ENCODE results near the gene ENPP3. TPM values are rescaled to one million over a fixed set of nuclear protein-coding genes. Genes with fewer than 3 reads are reported as not detected.

ENPP3 gene
- polyA plus RNA-seq, 1 donor from 2014 or later: 0.50 TPM

DNA sequence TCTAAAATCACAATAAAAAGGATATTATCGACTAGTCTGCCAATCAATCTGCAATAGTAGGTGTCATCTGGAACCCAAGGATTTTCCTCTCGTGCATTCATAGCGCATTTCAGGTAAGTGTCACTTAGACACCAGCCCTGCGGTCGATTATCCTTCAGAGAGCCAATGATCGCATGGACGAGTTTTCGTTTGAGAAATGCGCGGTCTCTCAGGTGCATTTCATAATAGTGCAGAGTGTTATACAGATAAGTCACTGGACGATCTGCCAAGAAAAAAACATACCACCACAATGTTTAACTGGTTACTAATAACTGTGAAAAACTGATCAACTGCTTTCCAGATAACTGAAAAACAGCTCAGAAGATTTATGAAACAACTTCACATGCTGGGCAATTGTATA lies 43.0 kb upstream of the ENPP3 start:
- no peaks in the 10 kb centered on the region for H3K79me2 ChIP-seq (replicated peaks; ENCODE audit: insufficient read depth, low read length)
- H3K9me2 ChIP-seq (ENCODE audit: insufficient read depth, low read length): no peaks in the 10 kb centered on the region
- no peak overlapping the region for H3K9ac ChIP-seq (ENCODE audit: low read length)
- no peaks in the 10 kb centered on the region for H3K27me3 ChIP-seq (ENCODE audit: insufficient read depth, low read depth, low read length)
- H3K36me3 ChIP-seq (ENCODE audit: insufficient read depth, low read length): peaks cover 22% of the 10 kb centered on the region
- no peaks in the 10 kb centered on the region for H4K20me1 ChIP-seq (ENCODE audit: insufficient read depth)
- no peaks in the 10 kb centered on the region for H3K9me3 ChIP-seq (ENCODE audit: low read length)
- no peak overlapping the region for H3K4me2 ChIP-seq (ENCODE audit: low read length)
- no peak for TF ChIP-seq RAD21 (conservative IDR thresholded peaks at IDR 0.05)
- TF ChIP-seq, protein P1, sequence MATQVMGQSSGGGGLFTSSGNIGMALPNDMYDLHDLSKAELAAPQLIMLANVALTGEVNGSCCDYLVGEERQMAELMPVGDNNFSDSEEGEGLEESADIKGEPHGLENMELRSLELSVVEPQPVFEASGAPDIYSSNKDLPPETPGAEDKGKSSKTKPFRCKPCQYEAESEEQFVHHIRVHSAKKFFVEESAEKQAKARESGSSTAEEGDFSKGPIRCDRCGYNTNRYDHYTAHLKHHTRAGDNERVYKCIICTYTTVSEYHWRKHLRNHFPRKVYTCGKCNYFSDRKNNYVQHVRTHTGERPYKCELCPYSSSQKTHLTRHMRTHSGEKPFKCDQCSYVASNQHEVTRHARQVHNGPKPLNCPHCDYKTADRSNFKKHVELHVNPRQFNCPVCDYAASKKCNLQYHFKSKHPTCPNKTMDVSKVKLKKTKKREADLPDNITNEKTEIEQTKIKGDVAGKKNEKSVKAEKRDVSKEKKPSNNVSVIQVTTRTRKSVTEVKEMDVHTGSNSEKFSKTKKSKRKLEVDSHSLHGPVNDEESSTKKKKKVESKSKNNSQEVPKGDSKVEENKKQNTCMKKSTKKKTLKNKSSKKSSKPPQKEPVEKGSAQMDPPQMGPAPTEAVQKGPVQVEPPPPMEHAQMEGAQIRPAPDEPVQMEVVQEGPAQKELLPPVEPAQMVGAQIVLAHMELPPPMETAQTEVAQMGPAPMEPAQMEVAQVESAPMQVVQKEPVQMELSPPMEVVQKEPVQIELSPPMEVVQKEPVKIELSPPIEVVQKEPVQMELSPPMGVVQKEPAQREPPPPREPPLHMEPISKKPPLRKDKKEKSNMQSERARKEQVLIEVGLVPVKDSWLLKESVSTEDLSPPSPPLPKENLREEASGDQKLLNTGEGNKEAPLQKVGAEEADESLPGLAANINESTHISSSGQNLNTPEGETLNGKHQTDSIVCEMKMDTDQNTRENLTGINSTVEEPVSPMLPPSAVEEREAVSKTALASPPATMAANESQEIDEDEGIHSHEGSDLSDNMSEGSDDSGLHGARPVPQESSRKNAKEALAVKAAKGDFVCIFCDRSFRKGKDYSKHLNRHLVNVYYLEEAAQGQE (IDR thresholded peaks at IDR 0.05; ENCODE audit: borderline replicate concordance): no peak
- no peak for TF ChIP-seq POLR2AphosphoS5 (IDR thresholded peaks at IDR 0.05)
- no peak for TF ChIP-seq EP300 (conservative IDR thresholded peaks at IDR 0.05; ENCODE audit: poor library complexity, severe bottlenecking)
- H2AFZ ChIP-seq (ENCODE audit: low read depth, low read length): no peak overlapping the region
- H3F3A ChIP-seq (ENCODE audit: insufficient read depth, low read length, poor library complexity, severe bottlenecking): no peaks in the 10 kb centered on the region
- H3K4me3 ChIP-seq (ENCODE audit: low read length): no peak overlapping the region
- H3K27ac ChIP-seq (ENCODE audit: low read length): no peak overlapping the region

GRCh38 chr6:131597446-131597845 lies 39.7 kb upstream of the ENPP3 start:
- Histone ChIP-seq H3K4me3 (ENCODE audit: low read length) (no peak overlapping the region), H2AFZ (ENCODE audit: low read depth, low read length) (no peak overlapping the region), H3K4me2 (ENCODE audit: low read length) (no peak overlapping the region), H3K9me2 (ENCODE audit: insufficient read depth, low read length) (no peaks in the 10 kb centered on the region), H3K27ac (ENCODE audit: low read length) (no peak overlapping the region), H3K79me2 (replicated peaks; ENCODE audit: insufficient read depth, low read length) (no peaks in the 10 kb centered on the region), H3K9ac (ENCODE audit: low read length) (no peak overlapping the region), H3K36me3 (ENCODE audit: insufficient read depth, low read length) (peaks cover 23% of the 10 kb centered on the region), H3K9me3 (ENCODE audit: low read length) (no peaks in the 10 kb centered on the region), H3K27me3 (ENCODE audit: insufficient read depth, low read depth, low read length) (no peaks in the 10 kb centered on the region), H3F3A (ENCODE audit: insufficient read depth, low read length, poor library complexity, severe bottlenecking) (no peaks in the 10 kb centered on the region), H4K20me1 (ENCODE audit: insufficient read depth) (no peaks in the 10 kb centered on the region)
- no peak for TF ChIP-seq TAF1 (IDR thresholded peaks at IDR 0.05; ENCODE audit: low read depth)
- peak; percentile 21 for TF ChIP-seq RAD21 (conservative IDR thresholded peaks at IDR 0.05)
- TF ChIP-seq SMC3 (conservative IDR thresholded peaks at IDR 0.05; ENCODE audit: poor library complexity): no peak
- TF ChIP-seq CTCF (IDR thresholded peaks at IDR 0.05; ENCODE audit: poor library complexity, severe bottlenecking): peak; percentile 43

DNA sequence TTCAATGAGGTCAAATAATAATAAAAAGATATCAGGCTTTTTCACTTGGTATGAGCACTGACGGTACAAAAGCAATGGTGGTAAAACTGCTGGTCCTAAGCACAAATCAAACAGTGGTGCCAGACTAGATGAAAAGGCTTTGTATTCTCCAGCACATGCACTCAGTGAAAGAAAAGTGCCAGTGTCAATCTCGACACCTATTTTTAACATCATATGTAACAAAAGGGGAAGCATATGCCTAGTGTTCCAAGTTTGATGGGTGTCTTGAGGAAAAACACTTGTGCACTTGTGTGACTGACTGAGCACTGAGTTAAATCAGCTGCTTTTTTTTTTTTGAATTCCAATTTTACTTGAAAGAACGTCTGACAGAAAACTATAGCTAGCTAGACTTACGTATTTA lies 36.4 kb upstream of the ENPP3 start:
- H3K36me3 ChIP-seq (ENCODE audit: insufficient read depth, low read length): peaks cover 18% of the 10 kb centered on the region
- no peak overlapping the region for H3K4me3 ChIP-seq (ENCODE audit: low read length)
- no peak overlapping the region for H2AFZ ChIP-seq (ENCODE audit: low read depth, low read length)
- no peak overlapping the region for H3K27ac ChIP-seq (ENCODE audit: low read length)
- no peaks in the 10 kb centered on the region for H3K79me2 ChIP-seq (replicated peaks; ENCODE audit: insufficient read depth, low read length)
- no peaks in the 10 kb centered on the region for H4K20me1 ChIP-seq (ENCODE audit: insufficient read depth)
- H3K9ac ChIP-seq (ENCODE audit: low read length): no peak overlapping the region
- H3F3A ChIP-seq (ENCODE audit: insufficient read depth, low read length, poor library complexity, severe bottlenecking): no peaks in the 10 kb centered on the region
- H3K9me3 ChIP-seq (ENCODE audit: low read length): no peaks in the 10 kb centered on the region
- H3K9me2 ChIP-seq (ENCODE audit: insufficient read depth, low read length): no peaks in the 10 kb centered on the region
- no peak for TF ChIP-seq POLR2AphosphoS5 (IDR thresholded peaks at IDR 0.05)
- TF ChIP-seq CTCF (IDR thresholded peaks at IDR 0.05; ENCODE audit: poor library complexity, severe bottlenecking): no peak
- peak; percentile 18 for TF ChIP-seq EP300 (conservative IDR thresholded peaks at IDR 0.05; ENCODE audit: poor library complexity, severe bottlenecking)
- no peaks in the 10 kb centered on the region for H3K27me3 ChIP-seq (ENCODE audit: insufficient read depth, low read depth, low read length)
- no peak overlapping the region for H3K4me2 ChIP-seq (ENCODE audit: low read length)
